ENCODE results near the gene APOBR. TPM values are rescaled to one million over a fixed set of nuclear protein-coding genes. Genes with fewer than 3 reads are reported as not detected.

The APOBR gene
- total and polyA plus RNA-seq, 9 of the 15 experiments (the other 6 are each of a cell fraction or from before 2014, with no cell fraction given): 0.08 to 6.1 (median 2.8) TPM; not detected in 1

DNA sequence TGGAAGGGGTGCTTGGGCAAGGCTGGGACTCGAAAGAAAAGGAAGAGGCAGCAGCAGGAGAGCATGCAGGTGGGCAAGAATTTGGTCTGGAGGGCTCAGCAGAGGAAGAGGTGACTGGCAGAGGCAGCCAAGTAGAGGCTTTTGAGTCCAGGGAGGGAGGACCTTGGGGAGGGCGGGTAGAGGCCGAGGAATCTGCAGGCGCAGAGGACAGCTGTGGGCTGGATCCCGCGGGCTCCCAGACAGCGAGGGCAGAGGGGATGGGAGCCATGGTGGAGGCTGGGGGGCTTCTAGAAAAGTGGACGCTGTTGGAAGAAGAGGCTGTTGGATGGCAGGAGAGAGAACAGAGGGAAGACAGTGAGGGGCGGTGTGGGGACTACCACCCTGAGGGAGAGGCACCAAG lies 2.9 kb downstream of the APOBR start:
- CTCF ChIA-PET (ENCODE audit: low intra/inter-chr PET ratio): no interaction called here
- no peak for ATAC-seq
- POLR2A ChIA-PET: no interaction called here
- intact Hi-C loops (cut with micrococcal nuclease): no loop called here
- 51% methylated on average over 4 of the region's 9 CpGs for WGBS (ENCODE audit: insufficient coverage, low coverage, missing lambda C conversion rate)
- no peaks in the 10 kb centered on the region for H3K36me3 ChIP-seq (ENCODE audit: control insufficient read depth, insufficient read depth, low read length)
- H2AFZ ChIP-seq (ENCODE audit: low read depth, low read length): no peak overlapping the region
- peaks cover 13 to 54% of the 10 kb centered on the region in 2 experiments for H3K4me1 ChIP-seq (replicated peaks in 1 of 2; ENCODE audit: control insufficient read depth in 2 of 2, insufficient read depth in 2 of 2, low read length in 2 of 2)
- no peak overlapping the region for H3K4me3 ChIP-seq
- H3K9ac ChIP-seq (ENCODE audit: insufficient read depth in 1 of 2, low read depth in 2 of 2, low read length in 2 of 2): peak overlapping the region in 1 of 2 experiments; percentile 39; a peak in 1 of 4 replicates
- peaks cover 0 to 8% of the 10 kb centered on the region in 2 experiments; a peak in 1 of 5 replicates for H3K27me3 ChIP-seq (ENCODE audit: control insufficient read depth in 2 of 2, insufficient read depth in 2 of 2, low read length in 2 of 2)
- H4K20me1 ChIP-seq (replicated peaks; ENCODE audit: control insufficient read depth, insufficient read depth, low read length): no peaks in the 10 kb centered on the region
- H3K4me2 ChIP-seq (ENCODE audit: insufficient read depth, low read length): no peak overlapping the region
- no peak overlapping the region for H3K27ac ChIP-seq (ENCODE audit: extremely low read depth, low read depth, low read length)
- TF ChIP-seq SNRNP70 (optimal IDR thresholded peaks at IDR 0.05; ENCODE audit: low read depth, low read length) (no peak), PHTF2 (CRISPR knock-in tag; IDR thresholded peaks at IDR 0.05) (no peak)
- in situ Hi-C loops (cut with MboI): loop anchor here (25.0 kb wide), 1 partner anchor 1715 kb away; no protein-coding TSS in a partner anchor
- FAIRE-seq: no peak
- no peak for DNase-seq (ENCODE audit: extremely low read depth in 1 of 4, low spot score in 3 of 4)
- no peaks in the 10 kb centered on the region for H3K9me1 ChIP-seq (ENCODE audit: control insufficient read depth, insufficient read depth, low read length)
- no TSS peak for BruUV-seq (replicated peaks)
- no peaks in the 10 kb centered on the region for H3K9me3 ChIP-seq (replicated peaks; ENCODE audit: control insufficient read depth, insufficient read depth, low read depth, low read length)
- no peaks in the 10 kb centered on the region; the same call in 2 of the 3 replicates for H3K79me2 ChIP-seq (ENCODE audit: control insufficient read depth, insufficient read depth, low read length)

DNA sequence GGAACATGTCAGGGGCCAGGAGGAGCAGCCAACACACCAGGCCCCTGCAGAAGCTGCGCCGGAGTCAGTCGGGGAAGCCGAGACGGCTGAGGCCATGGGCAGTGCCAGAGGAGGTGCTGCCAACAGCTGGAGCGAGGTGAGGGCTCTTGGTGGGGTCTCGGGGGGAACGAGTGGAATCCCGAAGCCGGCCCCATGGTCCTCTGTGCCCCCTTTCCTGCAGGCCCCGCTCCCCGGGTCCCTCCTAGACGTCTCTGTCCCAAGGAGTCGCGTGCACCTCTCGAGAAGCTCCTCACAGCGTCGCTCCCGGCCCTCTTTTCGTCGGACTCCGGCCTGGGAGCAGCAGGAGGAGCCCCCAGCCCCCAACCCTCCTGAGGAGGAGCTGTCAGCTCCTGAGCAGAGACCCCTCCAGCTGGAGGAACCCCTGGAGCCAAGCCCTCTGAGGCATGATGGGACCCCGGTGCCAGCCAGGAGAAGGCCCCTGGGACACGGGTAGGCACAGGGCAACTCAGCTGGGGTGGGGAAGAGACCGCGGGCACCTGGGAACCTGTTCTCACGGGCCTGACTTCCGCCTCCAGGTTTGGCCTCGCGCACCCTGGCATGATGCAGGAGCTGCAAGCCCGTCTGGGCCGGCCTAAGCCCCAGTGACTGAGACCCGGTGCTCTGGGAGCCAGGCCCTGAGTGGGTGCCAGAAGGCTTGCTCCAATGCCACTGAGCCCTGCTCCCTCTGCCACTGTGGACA lies 3.6 kb downstream of the APOBR start:
- Histone ChIP-seq H3K79me2 (ENCODE audit: control insufficient read depth, insufficient read depth, low read length) (no peaks in the 10 kb centered on the region; the same call in 2 of the 3 replicates), H3K4me2 (ENCODE audit: insufficient read depth, low read length) (no peak overlapping the region), H3K36me3 (ENCODE audit: control insufficient read depth, insufficient read depth, low read length) (no peaks in the 10 kb centered on the region), H4K20me1 (replicated peaks; ENCODE audit: control insufficient read depth, insufficient read depth, low read length) (no peaks in the 10 kb centered on the region), H2AFZ (ENCODE audit: low read depth, low read length) (no peak overlapping the region), H3K4me1 (replicated peaks in 1 of 2; ENCODE audit: control insufficient read depth in 2 of 2, insufficient read depth in 2 of 2, low read length in 2 of 2) (peaks cover 13 to 54% of the 10 kb centered on the region in 2 experiments; a peak in 4 of 5 replicates), H3K9me3 (replicated peaks; ENCODE audit: control insufficient read depth, insufficient read depth, low read depth, low read length) (no peaks in the 10 kb centered on the region), H3K27ac (ENCODE audit: extremely low read depth, low read depth, low read length) (no peak overlapping the region), H3K27me3 (ENCODE audit: control insufficient read depth in 2 of 2, insufficient read depth in 2 of 2, low read length in 2 of 2) (peaks cover 0 to 8% of the 10 kb centered on the region in 2 experiments; a peak in 1 of 5 replicates), H3K9me1 (ENCODE audit: control insufficient read depth, insufficient read depth, low read length) (no peaks in the 10 kb centered on the region), H3K9ac (ENCODE audit: insufficient read depth in 1 of 2, low read depth in 2 of 2, low read length in 2 of 2) (peak overlapping the region in 1 of 2 experiments; percentile 39; a peak in 1 of 4 replicates), H3K4me3 (no peak overlapping the region)
- 74% methylated on average over 25 of the region's 33 CpGs for WGBS (ENCODE audit: insufficient coverage, low coverage, missing lambda C conversion rate)
- no peak for ATAC-seq
- intact Hi-C loops (cut with micrococcal nuclease) (no loop called here), in situ Hi-C loops (cut with MboI) (loop anchor here (25.0 kb wide), 1 partner anchor 1714 kb away; no protein-coding TSS in a partner anchor)
- ChIA-PET CTCF (ENCODE audit: low intra/inter-chr PET ratio) (no interaction called here), POLR2A (interaction anchor here (0.5 to 1.1 kb wide), 2 partner anchors 12 to 106 kb away, joined by 3 to 4 read pairs; no protein-coding TSS in a partner anchor)
- no TSS peak for BruUV-seq (replicated peaks)
- no peak for DNase-seq (ENCODE audit: extremely low read depth in 1 of 4, low spot score in 3 of 4)
- no peak for FAIRE-seq
- no peak for TF ChIP-seq ZNF263 (CRISPR knock-in tag; IDR thresholded peaks at IDR 0.05; ENCODE audit: borderline replicate concordance)
- TF ChIP-seq, protein P1, sequence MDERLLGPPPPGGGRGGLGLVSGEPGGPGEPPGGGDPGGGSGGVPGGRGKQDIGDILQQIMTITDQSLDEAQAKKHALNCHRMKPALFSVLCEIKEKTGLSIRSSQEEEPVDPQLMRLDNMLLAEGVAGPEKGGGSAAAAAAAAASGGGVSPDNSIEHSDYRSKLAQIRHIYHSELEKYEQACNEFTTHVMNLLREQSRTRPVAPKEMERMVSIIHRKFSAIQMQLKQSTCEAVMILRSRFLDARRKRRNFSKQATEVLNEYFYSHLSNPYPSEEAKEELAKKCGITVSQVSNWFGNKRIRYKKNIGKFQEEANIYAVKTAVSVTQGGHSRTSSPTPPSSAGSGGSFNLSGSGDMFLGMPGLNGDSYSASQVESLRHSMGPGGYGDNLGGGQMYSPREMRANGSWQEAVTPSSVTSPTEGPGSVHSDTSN (CRISPR knock-in tag; IDR thresholded peaks at IDR 0.05; ENCODE audit: low read depth): no peak
- TF ChIP-seq, protein P1 (tag; conservative IDR thresholded peaks at IDR 0.05; ENCODE audit: low read depth): no peak
- TF ChIP-seq, protein P2, sequence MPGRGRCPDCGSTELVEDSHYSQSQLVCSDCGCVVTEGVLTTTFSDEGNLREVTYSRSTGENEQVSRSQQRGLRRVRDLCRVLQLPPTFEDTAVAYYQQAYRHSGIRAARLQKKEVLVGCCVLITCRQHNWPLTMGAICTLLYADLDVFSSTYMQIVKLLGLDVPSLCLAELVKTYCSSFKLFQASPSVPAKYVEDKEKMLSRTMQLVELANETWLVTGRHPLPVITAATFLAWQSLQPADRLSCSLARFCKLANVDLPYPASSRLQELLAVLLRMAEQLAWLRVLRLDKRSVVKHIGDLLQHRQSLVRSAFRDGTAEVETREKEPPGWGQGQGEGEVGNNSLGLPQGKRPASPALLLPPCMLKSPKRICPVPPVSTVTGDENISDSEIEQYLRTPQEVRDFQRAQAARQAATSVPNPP (IDR thresholded peaks at IDR 0.05; ENCODE audit: borderline replicate concordance, insufficient read depth, insufficient read length): no peak
- no peak for TF ChIP-seq ELF4 (CRISPR knock-in tag; IDR thresholded peaks at IDR 0.05)
- TF ChIP-seq, protein P3, sequence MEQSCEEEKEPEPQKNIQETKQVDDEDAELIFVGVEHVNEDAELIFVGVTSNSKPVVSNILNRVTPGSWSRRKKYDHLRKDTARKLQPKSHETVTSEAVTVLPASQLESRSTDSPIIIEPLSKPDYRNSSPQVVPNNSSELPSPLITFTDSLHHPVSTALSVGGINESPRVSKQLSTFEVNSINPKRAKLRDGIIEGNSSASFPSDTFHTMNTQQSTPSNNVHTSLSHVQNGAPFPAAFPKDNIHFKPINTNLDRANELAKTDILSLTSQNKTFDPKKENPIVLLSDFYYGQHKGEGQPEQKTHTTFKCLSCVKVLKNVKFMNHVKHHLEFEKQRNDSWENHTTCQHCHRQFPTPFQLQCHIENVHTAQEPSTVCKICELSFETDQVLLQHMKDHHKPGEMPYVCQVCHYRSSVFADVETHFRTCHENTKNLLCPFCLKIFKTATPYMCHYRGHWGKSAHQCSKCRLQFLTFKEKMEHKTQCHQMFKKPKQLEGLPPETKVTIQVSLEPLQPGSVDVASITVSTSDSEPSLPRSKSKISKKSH (CRISPR knock-in tag; IDR thresholded peaks at IDR 0.05): no peak
